HCT116 (cell line): ENCODE data around the gene ATL1. TPM values are rescaled to one million over a fixed set of nuclear protein-coding genes. Genes with fewer than 3 reads are reported as not detected.

Experiments used
- ATAC-seq: fragments of 200-7000 bp; cut with Tn5 transposase; 2 replicates; pipeline ENCODE4 v1.9.1; 2020; ENCODE audit warnings: mild to moderate bottlenecking, moderate library complexity
- BruUV-seq: library from RNA; stranded (reverse); fragments of 400-500 nt; replicated peaks from 2 replicates; lab custom pipeline; 2021; lab: Mats Ljungman, UMichigan
- CTCF ChIA-PET: fragments of 300-600 bp; sonication (Branson Sonifier 250); formaldehyde crosslinking; loops from one replicate; lab custom pipeline; 2021; ENCODE audit warnings: antibody characterized with exemption; lab: Charles Lee
- POLR2A ChIA-PET: fragments of 300-600, 350-600 bp; sonication (Branson Sonifier 250); formaldehyde crosslinking; loops from one replicate; lab custom pipeline; 2021; ENCODE audit warnings: antibody characterized with exemption; lab: Charles Lee
- RAD21 ChIA-PET, 2 experiments: fragments of 300-600 bp; sonication (Branson Sonifier 250); formaldehyde crosslinking; loops; one replicate each; lab custom pipeline; 2023; ENCODE audit warnings: low total read pairs in 2 of 2; ENCODE audit not compliant: uncharacterized antibody in 2 of 2, unreplicated experiment in 2 of 2, low non-redundant PET in 1 of 2; lab: Charles Lee
- DNase-seq: peaks from one replicate; pipeline ENCODE4 v3.0.0-alpha.2; 2010; ENCODE audit warnings: low read depth, low spot score
- H2AFZ ChIP-seq: fragments of 200-600 bp; shearing (Covaris generic), sonication (generic); 2 replicates; pipeline ENCODE4 v1.6.1; 2017; ENCODE audit warnings: low read depth, mixed run types, mixed read lengths, antibody characterized with exemption, low read length; ENCODE audit not compliant: poor library complexity, severe bottlenecking
- H3K27ac ChIP-seq: 2 replicates; pipeline ENCODE4 v1.5.1; 2012; ENCODE audit warnings: low read depth, low read length
- H3K27me3 ChIP-seq: fragments of 200-600 bp; sonication (generic); 2 replicates; pipeline ENCODE4 v1.6.1; 2016; ENCODE audit warnings: mixed run types, low read length, mixed read lengths; ENCODE audit not compliant: insufficient read depth
- H3K36me3 ChIP-seq, 2 experiments: fragments of 200-500 bp in 1 of 2; fragments of 200-600 bp in 1 of 2; sonication (Bioruptor generic) in 1 of 2; sonication (generic) in 1 of 2; 2 replicates each; pipeline versions ENCODE4 v1.5.1 to v1.6.1; 2014 to 2016; ENCODE audit warnings: low read length in 2 of 2, inconsistent platforms in 1 of 2, mixed read lengths in 1 of 2, mixed run types in 1 of 2; ENCODE audit not compliant: insufficient read depth in 2 of 2, control insufficient read depth in 1 of 2
- H3K4me1 ChIP-seq, 2 experiments: fragments of 200-600 bp in 1 of 2; sonication (generic) in 1 of 2; 2 replicates each; pipeline versions ENCODE4 v1.5.1 to v1.6.1; 2012 to 2017; ENCODE audit warnings: low read length in 2 of 2, inconsistent platforms in 1 of 2, mild to moderate bottlenecking in 1 of 2, mixed read lengths in 1 of 2, mixed run types in 1 of 2, moderate library complexity in 1 of 2; ENCODE audit not compliant: insufficient read depth in 2 of 2, control insufficient read depth in 1 of 2
- H3K4me2 ChIP-seq: fragments of 200-600 bp; sonication (generic); 2 replicates; pipeline ENCODE4 v1.6.1; 2017; ENCODE audit warnings: mixed run types, low read length, mixed read lengths
- H3K4me3 ChIP-seq, 2 experiments: fragments of 200-600 bp in 1 of 2; sonication (generic) in 1 of 2; replicated peaks in 1 of 2; 2 replicates each; pipeline ENCODE4 v1.5.1; 2011 to 2016; ENCODE audit warnings: low read length in 2 of 2, control low read depth in 1 of 2, low read depth in 1 of 2, mild to moderate bottlenecking in 1 of 2, mixed read lengths in 1 of 2, mixed run types in 1 of 2
- H3K79me2 ChIP-seq: fragments of 200-600 bp; sonication (generic); 2 replicates; pipeline ENCODE4 v1.6.1; 2017; ENCODE audit warnings: mild to moderate bottlenecking, mixed run types, low read length, moderate library complexity, mixed read lengths; ENCODE audit not compliant: insufficient read depth
- H3K9ac ChIP-seq: fragments of 200-600 bp; sonication (generic); 2 replicates; pipeline ENCODE4 v1.6.1; 2016; ENCODE audit warnings: low read length, mixed read lengths
- H3K9me2 ChIP-seq: fragments of 200-600 bp; sonication (generic), shearing (Covaris generic); 2 replicates; pipeline ENCODE4 v1.6.1; 2017; ENCODE audit warnings: mixed run types, mild to moderate bottlenecking, moderate library complexity; ENCODE audit not compliant: insufficient read depth
- H3K9me3 ChIP-seq, 2 experiments: fragments of 200-500 bp in 1 of 2; fragments of 200-600 bp in 1 of 2; sonication (Bioruptor generic) in 1 of 2; sonication (generic) in 1 of 2; 2 replicates each; pipeline ENCODE4 v1.6.1; 2014 to 2017; ENCODE audit warnings: low read length in 2 of 2, mixed read lengths in 2 of 2, inconsistent platforms in 1 of 2, low read depth in 1 of 2, mild to moderate bottlenecking in 1 of 2, mixed run types in 1 of 2, moderate library complexity in 1 of 2; ENCODE audit not compliant: control insufficient read depth in 1 of 2, insufficient read depth in 1 of 2
- H4K20me1 ChIP-seq: fragments of 200-600 bp; sonication (generic), shearing (Covaris generic); 2 replicates; pipeline ENCODE4 v1.6.1; 2017; ENCODE audit warnings: mixed run types, mild to moderate bottlenecking, moderate library complexity; ENCODE audit not compliant: insufficient read depth
- ATF3 ChIP-seq: IDR thresholded peaks from 2 replicates; pipeline ENCODE4 v1.6.1; 2012
- CBX3 ChIP-seq: IDR thresholded peaks from 2 replicates; pipeline ENCODE4 v1.6.1; 2012; ENCODE audit warnings: low read depth
- CEBPB ChIP-seq: IDR thresholded peaks from 2 replicates; pipeline ENCODE4 v1.6.1; 2012; ENCODE audit warnings: low read depth
- ELF1 ChIP-seq: IDR thresholded peaks from 2 replicates; pipeline ENCODE4 v1.6.1; 2012; ENCODE audit warnings: low read depth, borderline replicate concordance
- EZH2 ChIP-seq: fragments of 200-600 bp; sonication (generic); IDR thresholded peaks from 2 replicates; pipeline ENCODE4 v1.6.1; 2017; ENCODE audit warnings: antibody characterized with exemption, mixed run types
- EZH2phosphoT487 ChIP-seq: fragments of 200-600 bp; IDR thresholded peaks from 2 replicates; pipeline ENCODE4 v1.6.1; 2018; ENCODE audit warnings: antibody characterized with exemption, borderline replicate concordance
- JUND ChIP-seq: IDR thresholded peaks from 2 replicates; pipeline ENCODE4 v1.6.1; 2012
- POLR2A ChIP-seq: IDR thresholded peaks from 2 replicates; pipeline ENCODE4 v1.7.0; 2011; ENCODE audit warnings: borderline replicate concordance; ENCODE audit not compliant: insufficient read depth, insufficient read length; ENCODE audit errors: extremely low read depth
- RAD21 ChIP-seq: IDR thresholded peaks from 2 replicates; pipeline ENCODE4 v1.6.1; 2012; ENCODE audit warnings: low read depth, mild to moderate bottlenecking
- REST ChIP-seq: IDR thresholded peaks from 2 replicates; pipeline ENCODE4 v1.6.1; 2012; ENCODE audit warnings: low read depth
- SIN3A ChIP-seq: IDR thresholded peaks from 2 replicates; pipeline ENCODE4 v1.6.1; 2012; ENCODE audit warnings: low read depth
- SP1 ChIP-seq: IDR thresholded peaks from 2 replicates; pipeline ENCODE4 v1.6.1; 2012; ENCODE audit warnings: low read depth
- SRF ChIP-seq: IDR thresholded peaks from 2 replicates; pipeline ENCODE4 v1.6.1; 2012; ENCODE audit warnings: low read depth
- TCF7L2 ChIP-seq: IDR thresholded peaks from 2 replicates; pipeline ENCODE4 v1.7.0; 2011; ENCODE audit warnings: borderline replicate concordance, inconsistent platforms; ENCODE audit not compliant: insufficient read depth, insufficient read length; ENCODE audit errors: extremely low read depth
- ZNF274 ChIP-seq: fragments of 200-500 bp; sonication (Bioruptor generic); IDR thresholded peaks from 2 replicates; pipeline ENCODE4 v1.6.1; 2014; ENCODE audit warnings: mild to moderate bottlenecking, low read depth, low read length, inconsistent platforms
- intact Hi-C: fragments of 100-400 bp; cut with micrococcal nuclease; formaldehyde crosslinking; loops from 2 replicates; pipeline ENCODE4 v1.10.0; 2022
- total RNA-seq: library from RNA; stranded (reverse); gene quantifications from one replicate; pipeline ENCODE4 v1.2.1, GENCODE V29; 2021; ENCODE audit not compliant: unreplicated experiment
- TF ChIP-seq, protein P1 (sequence below): IDR thresholded peaks from 2 replicates; pipeline ENCODE4 v1.6.1; 2011; ENCODE audit warnings: mild to moderate bottlenecking, low read length, moderate library complexity; ENCODE audit not compliant: insufficient replicate concordance; ENCODE audit errors: extremely low read depth
- TF ChIP-seq, protein P2 (sequence below), 3 experiments: fragments of 200-600 bp in 1 of 3; sonication (generic) in 1 of 3; IDR thresholded peaks in 2 of 3; conservative IDR thresholded peaks in 1 of 3; 2 replicates each; pipeline ENCODE4 v1.5.1; 2012 to 2017; ENCODE audit warnings: low read depth in 2 of 3, low read length in 2 of 3, antibody characterized with exemption in 1 of 3, borderline replicate concordance in 1 of 3, control low read depth in 1 of 3, mild to moderate bottlenecking in 1 of 3, mixed read lengths in 1 of 3, mixed run types in 1 of 3, moderate library complexity in 1 of 3; ENCODE audit not compliant: insufficient read depth in 1 of 3
- TF ChIP-seq, protein P3 (sequence below): IDR thresholded peaks from 2 replicates; pipeline ENCODE4 v1.6.1; 2012

ATL1 gene
- total RNA-seq, 1 experiment from 2014 or later: 1.4 TPM

- no peak overlapping the region for H3K4me3 ChIP-seq
- RAD21 ChIA-PET: no interaction called here
- H3K27ac ChIP-seq: no peak overlapping the region
- no peak overlapping the region for H2AFZ ChIP-seq
- no peaks in the 10 kb centered on the region for H3K27me3 ChIP-seq
- DNase-seq: no peak
- CTCF ChIA-PET: interaction anchor here (1.4 kb wide), 1 partner anchor 231 kb away, joined by 3 read pairs; no protein-coding TSS in a partner anchor
- TF ChIP-seq ZNF274: no peak
- TF ChIP-seq REST: no peak
- TF ChIP-seq EZH2: no peak
- TF ChIP-seq POLR2A: no peak
- no peak for TF ChIP-seq ATF3
- TF ChIP-seq, protein P1, sequence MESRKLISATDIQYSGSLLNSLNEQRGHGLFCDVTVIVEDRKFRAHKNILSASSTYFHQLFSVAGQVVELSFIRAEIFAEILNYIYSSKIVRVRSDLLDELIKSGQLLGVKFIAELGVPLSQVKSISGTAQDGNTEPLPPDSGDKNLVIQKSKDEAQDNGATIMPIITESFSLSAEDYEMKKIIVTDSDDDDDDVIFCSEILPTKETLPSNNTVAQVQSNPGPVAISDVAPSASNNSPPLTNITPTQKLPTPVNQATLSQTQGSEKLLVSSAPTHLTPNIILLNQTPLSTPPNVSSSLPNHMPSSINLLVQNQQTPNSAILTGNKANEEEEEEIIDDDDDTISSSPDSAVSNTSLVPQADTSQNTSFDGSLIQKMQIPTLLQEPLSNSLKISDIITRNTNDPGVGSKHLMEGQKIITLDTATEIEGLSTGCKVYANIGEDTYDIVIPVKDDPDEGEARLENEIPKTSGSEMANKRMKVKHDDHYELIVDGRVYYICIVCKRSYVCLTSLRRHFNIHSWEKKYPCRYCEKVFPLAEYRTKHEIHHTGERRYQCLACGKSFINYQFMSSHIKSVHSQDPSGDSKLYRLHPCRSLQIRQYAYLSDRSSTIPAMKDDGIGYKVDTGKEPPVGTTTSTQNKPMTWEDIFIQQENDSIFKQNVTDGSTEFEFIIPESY: no peak
- TF ChIP-seq EZH2phosphoT487: no peak
- no peak for TF ChIP-seq TCF7L2
- no peak for TF ChIP-seq SP1
- TF ChIP-seq, protein P2, sequence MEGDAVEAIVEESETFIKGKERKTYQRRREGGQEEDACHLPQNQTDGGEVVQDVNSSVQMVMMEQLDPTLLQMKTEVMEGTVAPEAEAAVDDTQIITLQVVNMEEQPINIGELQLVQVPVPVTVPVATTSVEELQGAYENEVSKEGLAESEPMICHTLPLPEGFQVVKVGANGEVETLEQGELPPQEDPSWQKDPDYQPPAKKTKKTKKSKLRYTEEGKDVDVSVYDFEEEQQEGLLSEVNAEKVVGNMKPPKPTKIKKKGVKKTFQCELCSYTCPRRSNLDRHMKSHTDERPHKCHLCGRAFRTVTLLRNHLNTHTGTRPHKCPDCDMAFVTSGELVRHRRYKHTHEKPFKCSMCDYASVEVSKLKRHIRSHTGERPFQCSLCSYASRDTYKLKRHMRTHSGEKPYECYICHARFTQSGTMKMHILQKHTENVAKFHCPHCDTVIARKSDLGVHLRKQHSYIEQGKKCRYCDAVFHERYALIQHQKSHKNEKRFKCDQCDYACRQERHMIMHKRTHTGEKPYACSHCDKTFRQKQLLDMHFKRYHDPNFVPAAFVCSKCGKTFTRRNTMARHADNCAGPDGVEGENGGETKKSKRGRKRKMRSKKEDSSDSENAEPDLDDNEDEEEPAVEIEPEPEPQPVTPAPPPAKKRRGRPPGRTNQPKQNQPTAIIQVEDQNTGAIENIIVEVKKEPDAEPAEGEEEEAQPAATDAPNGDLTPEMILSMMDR (IDR thresholded peaks at IDR 0.05 in 2 of 3, conservative IDR thresholded peaks at IDR 0.05 in 1 of 3; ENCODE audit: borderline replicate concordance in 1 of 3, insufficient read depth in 1 of 3, low read depth in 2 of 3, low read length in 2 of 3): no peak
- TF ChIP-seq ELF1: no peak
- TF ChIP-seq CBX3: no peak
- TF ChIP-seq SRF: no peak
- no peak for TF ChIP-seq CEBPB
- TF ChIP-seq JUND: no peak
- TF ChIP-seq RAD21: no peak
- no peak for TF ChIP-seq SIN3A
- TF ChIP-seq, protein P3, sequence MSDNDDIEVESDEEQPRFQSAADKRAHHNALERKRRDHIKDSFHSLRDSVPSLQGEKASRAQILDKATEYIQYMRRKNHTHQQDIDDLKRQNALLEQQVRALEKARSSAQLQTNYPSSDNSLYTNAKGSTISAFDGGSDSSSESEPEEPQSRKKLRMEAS: no peak
- H3K9ac ChIP-seq: no peak overlapping the region
- no peaks in the 10 kb centered on the region for H3K79me2 ChIP-seq
- POLR2A ChIA-PET: no interaction called here
- no peaks in the 10 kb centered on the region for H3K4me1 ChIP-seq
- no TSS peak for BruUV-seq
- intact Hi-C loops: no loop called here
- H4K20me1 ChIP-seq: no peaks in the 10 kb centered on the region
- H3K9me3 ChIP-seq: no peaks in the 10 kb centered on the region
- no peak overlapping the region for H3K4me2 ChIP-seq
- H3K9me2 ChIP-seq: no peaks in the 10 kb centered on the region
- ATAC-seq: no peak
- no peaks in the 10 kb centered on the region for H3K36me3 ChIP-seq
Measured at GRCh38 chr14:50551877-50552276, 8.1 kb upstream of the ATL1 start.
